ENCODE measurements around the gene TNP2.
"Not testable (repeated sequence)": the region's sequence is repeated elsewhere in the genome, so short reads cannot be mapped to it uniquely, and the experiment has no call there.

The TNP2 gene

GRCh38 chr16:11299865-11300559 lies 30.9 kb upstream of the TNP2 start:
- DNase-seq, result no peak

DNA sequence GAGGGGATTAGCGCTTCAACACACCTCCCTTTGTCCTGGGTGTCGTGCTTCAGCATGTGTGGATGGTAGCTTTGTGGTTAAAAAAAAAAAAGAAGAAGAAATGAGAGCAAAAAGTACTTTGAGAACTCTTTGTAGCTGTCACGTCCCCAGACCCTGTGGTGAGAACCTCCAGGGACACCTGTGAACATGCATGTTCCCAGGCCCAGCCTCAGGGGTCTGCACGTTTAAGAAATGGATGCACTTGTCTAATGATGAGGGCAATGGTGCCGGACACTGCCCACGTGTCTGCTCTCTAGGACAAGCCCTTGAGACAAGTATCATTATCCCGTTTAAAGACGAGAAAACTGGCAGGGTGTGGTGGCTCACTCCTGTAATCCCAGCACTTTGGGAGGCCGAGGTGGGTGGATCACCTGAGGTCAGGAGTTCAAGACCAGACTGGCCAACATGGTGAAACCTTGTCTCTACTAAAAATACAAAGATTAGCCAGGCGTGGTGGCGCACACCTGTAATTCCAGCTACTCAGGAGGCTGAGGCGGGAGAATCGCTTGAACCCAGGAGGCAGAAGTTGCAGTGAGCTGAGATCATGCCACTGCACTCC lies 29.9 kb upstream of the TNP2 start:
- not testable (repeated sequence) for DNase-seq

DNA sequence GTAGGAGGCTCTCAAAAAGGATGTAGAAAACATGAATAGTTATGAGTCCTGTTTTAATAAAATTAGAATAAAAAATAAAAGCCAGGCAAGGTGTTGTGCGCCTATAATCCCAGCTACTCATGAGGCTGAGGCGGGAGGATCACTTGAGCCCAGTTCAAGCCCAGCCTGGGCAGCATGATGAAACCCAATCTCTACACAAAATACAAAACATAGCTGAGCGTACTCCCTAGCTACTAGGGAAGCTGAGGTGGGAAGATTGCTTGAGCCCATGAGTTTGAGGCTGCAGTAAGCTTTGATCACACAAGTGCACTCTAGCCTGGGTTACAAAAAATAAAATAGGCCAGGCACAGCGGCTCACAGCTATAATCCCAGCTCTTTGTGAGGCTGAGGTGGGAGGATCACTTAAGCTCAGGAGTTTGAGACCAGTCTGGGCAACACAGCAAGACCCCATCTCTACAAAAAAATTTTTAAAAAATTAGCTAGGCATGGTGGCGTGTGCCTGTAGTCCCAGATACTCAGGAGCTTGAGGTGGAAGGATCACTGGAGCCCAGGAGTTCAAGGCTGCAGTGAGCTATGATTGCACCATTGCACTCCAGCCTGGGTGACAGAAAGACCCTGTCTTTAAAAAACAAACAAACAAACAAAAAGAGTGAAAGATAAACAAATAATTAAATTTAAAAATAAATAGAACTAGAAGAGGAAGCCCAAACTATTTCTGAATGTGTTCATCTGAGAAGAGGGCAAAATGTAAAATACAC lies 29.2 kb upstream of the TNP2 start:
- no peak for DNase-seq

DNA sequence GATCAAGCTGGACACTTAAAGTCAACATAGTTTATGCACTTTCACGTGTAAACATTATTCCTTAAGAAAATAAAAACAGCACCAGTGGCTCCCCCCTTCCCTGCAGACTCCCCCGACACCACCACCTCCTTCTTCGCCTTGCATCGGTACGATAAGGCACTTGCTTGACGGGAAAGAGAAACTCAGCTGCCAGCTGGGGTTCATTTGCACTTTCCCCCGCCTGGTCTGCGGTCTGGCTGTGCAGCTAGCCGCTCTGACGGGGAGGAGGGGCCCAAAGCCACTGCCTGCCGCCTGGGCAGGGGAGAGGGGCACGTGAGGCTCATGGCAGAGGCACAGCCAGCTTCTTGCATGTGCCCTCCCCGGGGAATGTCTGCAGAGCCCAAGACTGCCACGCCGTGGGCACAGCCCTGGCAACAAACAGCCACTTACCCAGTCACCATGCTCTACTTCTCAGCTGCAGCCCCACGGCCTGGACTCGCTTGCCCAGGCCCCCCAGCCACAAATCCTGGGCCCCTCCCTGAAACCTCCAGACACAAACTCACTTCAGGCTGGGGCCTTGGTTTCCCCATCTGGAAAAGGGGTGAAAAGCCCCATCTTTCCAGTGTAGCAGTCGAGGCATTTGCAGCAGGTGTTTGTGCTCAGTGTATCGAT lies 28.5 kb upstream of the TNP2 start:
- peak; percentile 62 for DNase-seq

GRCh38 chr16:11296706-11297491 lies 27.8 kb upstream of the TNP2 start:
- no peak for DNase-seq

- no peak for DNase-seq
Measured at GRCh38 chr16:11296351-11296705, 27.2 kb upstream of the TNP2 start.

DNA sequence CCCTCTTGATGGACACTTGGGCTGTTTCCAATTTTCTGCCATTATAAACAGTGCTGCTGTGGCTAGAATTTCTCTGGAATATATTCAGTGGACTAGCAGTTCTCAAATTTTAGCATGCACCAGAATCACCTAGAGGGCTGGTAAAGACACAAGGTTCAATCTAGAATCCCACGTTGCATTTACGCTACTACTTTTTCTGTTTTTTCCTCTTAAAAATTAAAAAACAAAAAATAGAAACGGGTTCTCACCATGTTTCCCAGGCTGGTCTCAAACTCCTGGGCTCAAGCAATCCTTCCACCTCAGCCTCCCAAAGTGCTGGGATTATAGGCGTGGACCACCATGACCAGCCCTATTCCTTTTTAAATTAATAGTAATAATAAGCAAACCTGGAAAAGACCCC lies 26.5 kb upstream of the TNP2 start:
- no peak for DNase-seq

DNA sequence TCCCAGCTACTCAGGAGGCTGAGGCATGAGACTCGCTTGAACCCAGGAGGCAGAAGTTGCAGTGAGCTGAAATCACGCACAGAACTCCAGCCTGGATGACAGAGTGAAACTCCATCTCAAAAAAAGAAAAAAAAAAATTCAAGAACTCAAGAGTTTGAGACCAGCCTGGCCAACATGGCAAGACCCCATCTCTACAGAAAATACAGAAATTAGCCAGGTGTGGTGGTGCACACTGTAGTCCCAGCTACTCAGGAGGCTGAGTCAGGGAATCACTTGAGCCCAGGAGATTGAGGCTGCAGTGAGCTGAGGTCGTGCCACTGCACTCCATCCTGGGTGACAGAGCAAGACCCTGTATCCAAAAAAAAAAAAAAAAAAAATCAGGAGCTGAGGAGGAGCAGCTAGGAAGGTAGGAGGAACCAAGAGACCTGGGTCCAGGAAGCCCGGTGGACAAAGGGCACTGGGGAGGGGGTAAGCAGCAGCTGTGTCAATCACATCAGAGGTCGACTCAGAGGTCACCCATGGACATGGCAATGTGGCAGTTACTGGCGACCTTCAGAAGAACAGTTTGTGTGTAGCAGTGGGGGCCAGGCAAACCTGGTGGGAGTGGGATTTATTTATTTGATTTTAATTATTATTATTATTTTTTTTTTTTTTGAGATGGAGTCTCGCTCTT lies 23.1 kb upstream of the TNP2 start:
- DNase-seq, result no peak

DNA sequence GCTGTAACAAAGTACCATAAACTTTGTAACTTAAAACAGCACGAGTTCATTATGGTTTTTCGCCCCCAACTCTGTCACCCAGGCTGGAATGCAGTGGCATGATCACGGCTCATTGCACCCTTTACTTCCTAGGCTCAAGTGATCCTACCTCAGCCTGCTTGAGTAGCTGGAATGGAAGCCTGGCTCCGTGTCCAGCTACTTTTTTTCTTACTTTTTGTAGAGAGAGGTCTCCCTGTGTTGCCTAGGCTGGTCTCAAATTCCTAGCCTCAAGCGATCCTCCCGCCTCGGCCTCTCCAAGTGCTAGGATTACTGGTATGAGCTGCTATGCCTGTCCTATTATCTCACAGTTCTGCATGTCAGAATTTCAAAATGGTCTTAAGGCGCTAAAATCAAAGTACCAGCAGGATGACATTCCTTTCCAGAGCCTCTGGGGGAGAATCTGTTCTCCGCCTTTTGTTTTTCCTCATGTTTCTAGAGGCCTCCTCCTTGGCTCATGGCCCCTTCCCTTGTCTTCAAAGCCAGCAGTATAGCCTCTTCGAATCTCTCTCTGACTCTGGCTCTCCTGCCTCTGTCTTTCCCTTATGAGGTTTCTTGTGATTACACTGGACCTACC lies 22.1 kb upstream of the TNP2 start:
- no peak for DNase-seq

GRCh38 chr16:11290102-11290893 lies 21.2 kb upstream of the TNP2 start:
- no peak for DNase-seq

DNA sequence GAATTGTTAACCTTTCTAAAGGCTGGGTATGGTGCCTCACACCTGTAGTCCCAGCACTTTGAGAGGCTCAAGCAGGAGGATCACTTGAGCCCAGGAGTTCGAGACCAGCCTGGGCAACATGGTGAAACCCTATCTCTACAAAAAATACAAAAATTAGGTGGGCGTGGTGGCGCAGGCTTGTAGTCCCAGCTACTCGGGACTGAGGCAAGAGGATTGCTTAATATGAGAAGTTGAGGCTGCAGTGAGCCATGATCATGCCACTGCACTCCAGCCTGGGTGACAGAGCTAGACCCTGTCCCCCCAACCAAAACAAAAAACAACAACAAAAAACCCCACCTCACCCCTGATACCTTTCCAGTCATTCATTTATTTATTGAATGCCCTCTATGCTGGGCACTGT lies 20.6 kb upstream of the TNP2 start:
- DNase-seq, result not testable (repeated sequence)

DNA sequence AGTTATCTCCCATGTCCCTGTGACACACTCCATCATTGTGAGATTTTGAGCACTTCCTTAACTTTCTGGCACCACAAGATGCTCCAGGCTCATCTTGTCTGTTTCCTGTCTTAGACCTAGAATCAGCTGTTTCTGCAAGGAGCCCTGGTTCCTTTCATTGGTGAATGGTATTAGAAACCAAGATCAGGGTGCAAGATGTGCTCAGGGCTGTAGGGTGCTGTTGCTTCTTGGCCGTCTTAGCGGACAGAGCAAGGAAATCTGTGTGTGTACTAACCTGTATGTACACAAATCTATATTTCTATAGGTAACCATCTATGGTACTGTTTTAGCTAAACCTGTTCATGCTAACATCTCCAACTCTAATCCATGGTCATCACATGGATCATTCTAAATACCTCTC lies 20.1 kb upstream of the TNP2 start:
- DNase-seq, result no peak

GRCh38 chr16:11285842-11286241 lies 16.7 kb upstream of the TNP2 start:
- DNase-seq, result no peak

DNA sequence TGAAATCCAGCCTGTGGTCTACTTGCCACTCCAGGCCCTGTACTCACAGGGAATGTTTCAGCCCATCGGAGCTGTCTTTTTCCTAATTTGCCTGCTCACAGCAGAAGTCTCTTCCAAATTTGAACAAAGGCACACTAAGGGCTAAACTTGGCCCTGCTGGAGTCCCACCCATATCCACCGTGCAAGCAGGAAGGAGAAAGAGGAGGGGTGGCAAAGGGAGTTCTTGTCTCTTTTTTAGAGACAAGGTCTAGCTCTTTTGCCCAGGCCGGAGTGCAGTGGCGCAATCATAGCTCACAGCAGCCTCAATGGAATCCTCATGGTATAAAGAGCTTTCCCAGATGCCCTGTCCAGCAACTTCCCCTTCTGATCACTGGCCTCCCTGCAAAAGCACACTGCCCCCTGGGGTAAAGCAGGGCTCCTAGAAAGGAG lies 14.7 kb upstream of the TNP2 start:
- no peak for DNase-seq

GRCh38 chr16:11280616-11281522 lies 11.7 kb upstream of the TNP2 start, which contains the start of gene PRM1:
Gene PRM1, minus strand, starts transcription at chr16:11281330. Its CDS starts 92 bp downstream, at chr16:11281238.
- no peak for DNase-seq

- DNase-seq, result no peak
Measured at GRCh38 chr16:11278681-11279628, 9.8 kb upstream of the TNP2 start.

GRCh38 chr16:11277607-11278337 lies 8.6 kb upstream of the TNP2 start:
- no peak for DNase-seq

Measured in activated naive CD4-positive, alpha-beta T cell treated with anti-CD3 and anti-CD28 coated beads, Interleukin-2, amount 50 U/mL, for 16 hours (primary cell).